ENCODE results near the gene OR11H6. TPM values are rescaled to one million over a fixed set of nuclear protein-coding genes. Genes with fewer than 3 reads are reported as not detected.

Gene OR11H6
- total and polyA plus RNA-seq, 2 donors (not counting 1 experiment from before 2014, with no cell fraction given), result not detected

- H3K79me2 ChIP-seq (ENCODE audit: control insufficient read depth, insufficient read depth, low read length), result no peaks in the 10 kb centered on the region
- intact Hi-C loops (cut with micrococcal nuclease), result no loop called here
- peaks cover 4% of the 10 kb centered on the region for H3K27me3 Mint-ChIP-seq
- H3K4me1 ChIP-seq (ENCODE audit: control insufficient read depth in 2 of 2, insufficient read depth in 2 of 2, low read length in 2 of 2), result no peaks in the 10 kb centered on the region
- H3K27ac ChIP-seq (ENCODE audit: low read length in 2 of 2), result no peak overlapping the region
- H3K9me3 ChIP-seq (ENCODE audit: control extremely low read depth in 1 of 3, control insufficient read depth in 2 of 3, insufficient read depth in 1 of 3, low read length in 2 of 3), result peaks cover 0 to 3% (median 0%) of the 10 kb centered on the region in 3 donors
- no peaks in the 10 kb centered on the region for H4K20me1 ChIP-seq (ENCODE audit: control insufficient read depth, insufficient read depth, low read length, poor library complexity, severe bottlenecking)
- ChIA-PET CTCF (no interaction called here), POLR2A (no interaction called here)
- ATAC-seq (ENCODE audit: low read depth), result no peak
- H3K4me3 ChIP-seq (ENCODE audit: control extremely low read depth in 1 of 5, extremely low read depth in 1 of 5, insufficient read depth in 1 of 5, low read depth in 2 of 5, low read length in 4 of 5), result no peak overlapping the region
- no peak overlapping the region for H3K4me2 ChIP-seq (replicated peaks; ENCODE audit: low read depth, low read length, poor library complexity, severe bottlenecking)
- H3K36me3 ChIP-seq (replicated peaks in 1 of 2; ENCODE audit: control extremely low read depth in 1 of 2, control insufficient read depth in 1 of 2, extremely low read depth in 1 of 2, insufficient read depth in 2 of 2, low read length in 1 of 2), result no peaks in the 10 kb centered on the region
- H3K4me1 Mint-ChIP-seq, result no peaks in the 10 kb centered on the region
- no peak for TF ChIP-seq CTCF (IDR thresholded peaks at IDR 0.05)
- H3K4me3 Mint-ChIP-seq, result no peak overlapping the region
- H3K27ac Mint-ChIP-seq, result no peak overlapping the region
- H3K9ac ChIP-seq (ENCODE audit: low read length), result no peak overlapping the region
- no peak for DNase-seq
- WGBS (ENCODE audit: insufficient coverage), result no CpG with 5 or more reads among the region's 2 CpGs
- H3K9me3 Mint-ChIP-seq (ENCODE audit: insufficient read depth), result peaks cover 2% of the 10 kb centered on the region
- no peaks in the 10 kb centered on the region for H3K27me3 ChIP-seq (replicated peaks in 1 of 4; ENCODE audit: control extremely low read depth in 1 of 4, control insufficient read depth in 3 of 4, insufficient read depth in 4 of 4, low read length in 3 of 4)
- H2AFZ ChIP-seq (ENCODE audit: insufficient read depth, low read depth, low read length, poor library complexity, severe bottlenecking), result no peak overlapping the region
Measured at GRCh38 chr14:20215196-20215595, 8.3 kb upstream of the OR11H6 start.

GRCh38 chr14:20219033-20219432 is 4.5 kb upstream of the OR11H6 start:
- Histone ChIP-seq H3K27ac (ENCODE audit: low read length in 2 of 2) (no peak overlapping the region), H3K4me1 (ENCODE audit: control insufficient read depth in 2 of 2, insufficient read depth in 2 of 2, low read length in 2 of 2) (no peaks in the 10 kb centered on the region), H3K9ac (ENCODE audit: low read length) (no peak overlapping the region), H3K4me2 (replicated peaks; ENCODE audit: low read depth, low read length, poor library complexity, severe bottlenecking) (no peak overlapping the region), H3K4me3 (ENCODE audit: control extremely low read depth in 1 of 5, extremely low read depth in 1 of 5, insufficient read depth in 1 of 5, low read depth in 2 of 5, low read length in 4 of 5) (no peak overlapping the region), H3K36me3 (replicated peaks in 1 of 2; ENCODE audit: control extremely low read depth in 1 of 2, control insufficient read depth in 1 of 2, extremely low read depth in 1 of 2, insufficient read depth in 2 of 2, low read length in 1 of 2) (no peaks in the 10 kb centered on the region), H3K27me3 (replicated peaks in 1 of 4; ENCODE audit: control extremely low read depth in 1 of 4, control insufficient read depth in 3 of 4, insufficient read depth in 4 of 4, low read length in 3 of 4) (no peaks in the 10 kb centered on the region), H4K20me1 (ENCODE audit: control insufficient read depth, insufficient read depth, low read length, poor library complexity, severe bottlenecking) (no peaks in the 10 kb centered on the region), H3K9me3 (ENCODE audit: control extremely low read depth in 1 of 3, control insufficient read depth in 2 of 3, insufficient read depth in 1 of 3, low read length in 2 of 3) (peaks cover 0 to 3% (median 0%) of the 10 kb centered on the region in 3 donors), H2AFZ (ENCODE audit: insufficient read depth, low read depth, low read length, poor library complexity, severe bottlenecking) (no peak overlapping the region), H3K79me2 (ENCODE audit: control insufficient read depth, insufficient read depth, low read length) (no peaks in the 10 kb centered on the region)
- intact Hi-C loops (cut with micrococcal nuclease), result no loop called here
- TF ChIP-seq CTCF (IDR thresholded peaks at IDR 0.05) (no peak), EZH2 (IDR thresholded peaks at IDR 0.05; ENCODE audit: borderline replicate concordance, insufficient read depth, low read depth, low read length, poor library complexity, severe bottlenecking) (no peak)
- ChIA-PET CTCF (no interaction called here), POLR2A (no interaction called here)
- peaks cover 2% of the 10 kb centered on the region for H3K9me3 Mint-ChIP-seq (ENCODE audit: insufficient read depth)
- 73% methylated on average over 3 of the region's 4 CpGs for WGBS (ENCODE audit: insufficient coverage)
- no peak overlapping the region for H3K4me3 Mint-ChIP-seq
- no peak for ATAC-seq (ENCODE audit: low read depth)
- no peaks in the 10 kb centered on the region for H3K4me1 Mint-ChIP-seq
- H3K27ac Mint-ChIP-seq, result no peak overlapping the region
- peaks cover 6% of the 10 kb centered on the region for H3K27me3 Mint-ChIP-seq
- no peak for DNase-seq
